Stimulated activated effector memory CD8-positive, alpha-beta T cell treated with anti-CD3 and anti-CD28 coated beads, Interleukin-12 subunit alpha, Interleukin-12 subunit beta, amount 100 ng/mL, for 72 hours (primary cell): ENCODE data around the gene NCBP2.
A peak's percentile ranks its signal among the peaks of the same experiment; 100 is the strongest.

ENCODE experiments used
- ATAC-seq: fragments of 150-1000 bp; cut with Tn5 transposase; 2 replicates; pipeline ENCODE4 v1.10.0; 2021
- DNase-seq, 2 donors: peaks; one replicate each; pipeline ENCODE4 v3.0.0; 2021 to 2022; ENCODE audit warnings: low spot score in 2 of 2
- H3K27ac Mint-ChIP-seq: one replicate; pipeline ENCODE4 v1.8.0; 2022; ENCODE audit warnings: mild to moderate bottlenecking, mixed read lengths
- H3K36me3 Mint-ChIP-seq: one replicate; pipeline ENCODE4 v1.8.0; 2022; ENCODE audit warnings: mild to moderate bottlenecking, mixed read lengths
- H3K4me1 Mint-ChIP-seq: one replicate; pipeline ENCODE4 v1.8.0; 2022; ENCODE audit warnings: mixed read lengths
- H3K4me3 Mint-ChIP-seq: one replicate; pipeline ENCODE4 v1.8.0; 2022; ENCODE audit warnings: mild to moderate bottlenecking, mixed read lengths
- H3K9me3 Mint-ChIP-seq: one replicate; pipeline ENCODE4 v1.8.0; 2022; ENCODE audit warnings: mixed read lengths

Gene NCBP2

DNA sequence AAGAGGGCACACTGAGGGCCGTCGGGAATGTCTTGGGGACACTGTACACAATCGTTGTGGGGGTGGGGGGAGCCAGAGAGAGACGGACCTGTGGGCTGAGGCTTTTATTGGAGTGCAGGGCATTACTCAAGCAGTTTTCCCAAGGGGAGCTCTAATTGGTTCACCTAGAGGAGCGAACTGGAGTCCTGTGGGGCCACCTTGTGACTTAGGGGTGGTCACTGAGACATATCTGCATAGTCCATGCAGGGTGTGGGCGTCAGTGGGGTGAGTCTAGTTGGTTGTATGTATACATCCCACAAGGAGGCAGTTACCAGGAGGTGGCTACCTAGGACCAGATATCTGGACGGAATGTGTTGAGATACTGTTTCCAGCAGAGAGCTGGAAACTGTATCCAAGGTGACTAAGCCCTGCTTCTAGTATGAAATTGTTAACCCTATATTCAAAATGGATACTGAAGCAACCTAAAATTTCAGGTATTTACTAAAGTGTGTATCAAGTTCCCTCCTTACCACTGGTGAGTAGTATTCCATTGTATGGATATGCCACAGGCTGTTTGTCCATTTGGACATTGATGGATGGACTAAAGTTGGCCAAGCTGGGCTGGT, 28.9 kb upstream of the NCBP2 start:
- H3K4me3 Mint-ChIP-seq: peak overlapping the region; percentile 71

DNA sequence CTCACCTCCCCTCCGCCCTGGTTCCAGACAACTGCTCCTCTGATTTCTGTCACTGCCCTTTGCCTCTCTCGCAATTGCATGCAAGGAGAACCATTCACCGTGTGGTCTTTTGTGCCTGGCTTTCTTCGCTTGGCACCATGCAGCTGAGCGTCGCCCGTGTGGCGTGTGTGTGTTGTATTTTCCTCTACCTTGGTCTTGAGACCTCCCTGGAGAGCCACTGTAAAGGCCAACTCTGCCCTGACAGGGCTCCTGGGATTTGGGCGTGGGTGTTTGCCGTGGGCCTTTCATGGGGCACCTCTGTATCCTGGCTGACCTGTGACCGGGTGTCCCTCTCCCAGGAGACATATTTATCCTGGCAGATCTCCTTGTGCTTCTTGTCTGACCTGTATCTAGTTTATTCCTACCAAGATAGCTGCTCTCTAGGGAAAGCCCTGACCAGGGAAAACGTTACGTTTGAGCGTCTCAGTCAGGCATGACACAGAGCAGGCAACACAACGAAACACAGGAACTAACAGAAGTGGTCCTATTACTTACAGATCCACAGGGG, 28.3 kb upstream of the NCBP2 start:
- H3K9me3 Mint-ChIP-seq: no peaks in the 10 kb centered on the region
- peak overlapping the region; percentile 81 for H3K27ac Mint-ChIP-seq
- no peak for ATAC-seq
- H3K4me1 Mint-ChIP-seq: peaks cover 24% of the 10 kb centered on the region
- DNase-seq: no peak
- peak overlapping the region; percentile 71 for H3K4me3 Mint-ChIP-seq
- no peaks in the 10 kb centered on the region for H3K36me3 Mint-ChIP-seq

More for the DNA sequence above, 28.9 kb upstream of the NCBP2 start:
- Mint-ChIP-seq H3K27ac (no peak overlapping the region), H3K4me1 (peaks cover 23% of the 10 kb centered on the region), H3K36me3 (no peaks in the 10 kb centered on the region), H3K9me3 (no peaks in the 10 kb centered on the region)
- DNase-seq (no peak), ATAC-seq (no peak)

GRCh38 chr3:196969660-196970546, 27.6 kb upstream of the NCBP2 start:
- peak; percentile 82 to 83 for DNase-seq
- Mint-ChIP-seq H3K9me3 (no peaks in the 10 kb centered on the region), H3K36me3 (no peaks in the 10 kb centered on the region), H3K27ac (peak overlapping the region; percentile 81), H3K4me1 (peaks cover 24% of the 10 kb centered on the region), H3K4me3 (peak overlapping the region; percentile 71)
- peak; percentile 82 for ATAC-seq

GRCh38 chr3:196969134-196969659, 26.9 kb upstream of the NCBP2 start:
- peak overlapping the region; percentile 65 for H3K4me3 Mint-ChIP-seq
- no peaks in the 10 kb centered on the region for H3K36me3 Mint-ChIP-seq
- no peaks in the 10 kb centered on the region for H3K9me3 Mint-ChIP-seq
- H3K4me1 Mint-ChIP-seq: peaks cover 24% of the 10 kb centered on the region
- ATAC-seq (peak; percentile 70), DNase-seq (peak; percentile 44 to 84)
- H3K27ac Mint-ChIP-seq: no peak overlapping the region

GRCh38 chr3:196968233-196969133, 26.2 kb upstream of the NCBP2 start, which contains the start of gene PIGZ:
Gene PIGZ (minus strand): TSS chr3:196968833. CDS start chr3:196952031, 16,802 bp downstream.
- H3K36me3 Mint-ChIP-seq: no peaks in the 10 kb centered on the region

GRCh38 chr3:196967412-196968232, 25.3 kb upstream of the NCBP2 start:
- Mint-ChIP-seq H3K27ac (no peak overlapping the region), H3K36me3 (no peaks in the 10 kb centered on the region)
- no peak for DNase-seq

More at GRCh38 chr3:196968233-196969133, 26.2 kb upstream of the NCBP2 start, which contains the start of gene PIGZ:
- no peak within 1 kb of the TSS for H3K27ac Mint-ChIP-seq
- H3K9me3 Mint-ChIP-seq: no peaks in the 10 kb centered on the region
- DNase-seq: peak; percentile 34 to 77
- ATAC-seq: peak; percentile 79
- peak within 1 kb of the TSS; percentile 65 for H3K4me3 Mint-ChIP-seq
- peaks cover 24% of the 10 kb centered on the region for H3K4me1 Mint-ChIP-seq

GRCh38 chr3:196966526-196967401, 24.4 kb upstream of the NCBP2 start:
- Mint-ChIP-seq H3K27ac (peak overlapping the region; percentile 37), H3K36me3 (no peaks in the 10 kb centered on the region), H3K9me3 (no peaks in the 10 kb centered on the region), H3K4me3 (peak overlapping the region; percentile 30), H3K4me1 (peaks cover 24% of the 10 kb centered on the region)
- no peak for DNase-seq
- no peak for ATAC-seq

More at GRCh38 chr3:196967412-196968232, 25.3 kb upstream of the NCBP2 start:
- H3K4me1 Mint-ChIP-seq: peaks cover 24% of the 10 kb centered on the region
- H3K4me3 Mint-ChIP-seq: peak overlapping the region; percentile 65
- ATAC-seq: no peak
- H3K9me3 Mint-ChIP-seq: no peaks in the 10 kb centered on the region

- Mint-ChIP-seq H3K27ac (no peak overlapping the region), H3K4me3 (no peak overlapping the region), H3K4me1 (peaks cover 24% of the 10 kb centered on the region), H3K36me3 (no peaks in the 10 kb centered on the region), H3K9me3 (no peaks in the 10 kb centered on the region)
- no peak for ATAC-seq
- no peak for DNase-seq
These were observed 23.5 kb upstream of the NCBP2 start for GRCh38 chr3:196965804-196966173.

GRCh38 chr3:196965112-196965803, 22.9 kb upstream of the NCBP2 start:
- peaks cover 20% of the 10 kb centered on the region for H3K4me1 Mint-ChIP-seq
- no peaks in the 10 kb centered on the region for H3K9me3 Mint-ChIP-seq
- no peak overlapping the region for H3K27ac Mint-ChIP-seq
- H3K4me3 Mint-ChIP-seq: no peak overlapping the region
- DNase-seq (no peak), ATAC-seq (no peak)
- H3K36me3 Mint-ChIP-seq: no peaks in the 10 kb centered on the region

GRCh38 chr3:196963631-196963953, 21.3 kb upstream of the NCBP2 start:
- DNase-seq (no peak), ATAC-seq (no peak)
- no peaks in the 10 kb centered on the region for H3K9me3 Mint-ChIP-seq
- peaks cover 17% of the 10 kb centered on the region for H3K4me1 Mint-ChIP-seq
- no peak overlapping the region for H3K27ac Mint-ChIP-seq
- H3K4me3 Mint-ChIP-seq: no peak overlapping the region
- no peaks in the 10 kb centered on the region for H3K36me3 Mint-ChIP-seq

DNA sequence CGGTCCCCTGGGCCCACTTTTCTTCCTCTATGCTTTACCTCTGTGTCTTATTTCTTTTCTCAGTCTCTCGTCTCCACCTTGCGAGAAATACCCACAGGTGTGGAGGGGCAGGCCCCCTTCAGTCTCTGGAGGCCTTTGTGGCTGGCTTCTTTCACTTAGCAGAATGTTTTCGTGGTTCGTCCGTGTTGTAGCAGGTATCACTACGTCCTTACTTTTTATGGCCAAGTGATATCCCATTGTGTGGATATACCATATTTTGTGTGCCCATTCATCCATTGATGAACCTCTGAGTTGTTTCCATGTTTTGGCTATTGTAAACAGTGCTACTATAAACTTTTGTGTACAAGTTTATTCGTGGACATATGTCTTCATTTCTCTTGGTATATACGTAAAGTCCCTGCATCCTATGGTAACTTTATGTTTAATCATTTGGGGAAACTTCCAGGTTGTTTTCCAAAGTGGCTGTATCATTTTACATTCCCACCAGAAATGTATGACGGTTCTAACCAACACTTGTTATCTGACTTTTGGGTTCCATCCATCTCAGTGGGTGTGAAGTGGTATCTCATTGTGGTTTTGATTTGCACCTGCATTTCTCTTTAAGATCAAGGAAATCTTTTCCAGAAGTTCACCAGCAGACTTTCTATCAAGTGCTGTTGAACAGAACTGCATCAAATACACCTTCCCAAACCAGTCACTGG, 20.8 kb upstream of the NCBP2 start:
- H3K4me1 Mint-ChIP-seq: peaks cover 15% of the 10 kb centered on the region
- H3K9me3 Mint-ChIP-seq: no peaks in the 10 kb centered on the region
- H3K4me3 Mint-ChIP-seq: no peak overlapping the region
- DNase-seq: no peak
- H3K27ac Mint-ChIP-seq: no peak overlapping the region
- ATAC-seq: no peak
- H3K36me3 Mint-ChIP-seq: no peaks in the 10 kb centered on the region

- Mint-ChIP-seq H3K27ac (no peak overlapping the region), H3K9me3 (no peaks in the 10 kb centered on the region), H3K4me1 (peaks cover 8% of the 10 kb centered on the region), H3K36me3 (no peaks in the 10 kb centered on the region), H3K4me3 (no peak overlapping the region)
- no peak for DNase-seq
- no peak for ATAC-seq
These were observed 20.0 kb upstream of the NCBP2 start for GRCh38 chr3:196962108-196962929.
